ENCODE measurements around the gene EMX1.

Gene EMX1

GRCh38 chr2:72942881-72943418 lies 25.6 kb downstream of the EMX1 start:
- DNase-seq (ENCODE audit: low read depth, low spot score): no peak

DNA sequence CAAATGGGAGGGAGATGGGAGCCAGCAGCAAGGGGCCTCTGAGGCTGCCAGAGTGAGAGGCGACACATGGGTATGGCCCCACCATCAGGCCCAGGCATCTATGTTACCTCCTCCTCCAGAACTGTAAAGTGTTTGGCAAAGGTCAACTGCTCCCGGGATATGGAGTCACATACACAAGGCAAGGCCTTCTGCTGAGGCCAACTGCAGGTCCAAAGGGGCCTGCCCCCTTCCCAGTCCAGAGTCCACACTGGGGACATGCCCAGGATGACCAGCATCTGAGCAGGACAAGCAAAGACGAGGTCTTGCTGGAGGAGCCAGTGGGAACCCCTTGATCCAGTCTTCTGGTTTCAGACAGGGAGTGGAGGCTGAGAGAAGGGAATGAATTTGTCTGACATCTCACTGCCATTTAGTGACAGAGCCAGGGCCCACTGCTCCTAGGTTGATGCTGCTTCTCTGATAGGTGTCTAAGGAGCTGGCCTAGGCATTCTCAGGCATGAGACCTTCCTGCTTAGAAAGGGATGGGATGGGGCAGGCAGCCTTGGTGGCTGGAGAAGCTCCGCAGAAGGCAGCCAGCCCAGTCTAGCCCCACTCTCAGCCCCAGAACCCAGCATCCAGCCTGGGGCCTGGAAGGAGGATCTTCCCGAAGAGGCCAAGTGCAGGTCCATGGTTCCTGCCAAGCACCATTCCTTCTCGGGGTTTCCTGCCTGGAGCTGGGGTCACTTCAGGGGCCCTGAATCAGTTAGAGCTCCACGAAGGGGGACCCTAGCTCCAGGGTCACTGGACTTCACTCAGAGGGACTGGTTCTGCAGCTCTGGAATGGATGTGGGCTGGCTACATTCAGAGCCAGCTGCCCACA lies 26.4 kb downstream of the EMX1 start:
- DNase-seq (ENCODE audit: low read depth, low spot score): no peak

DNA sequence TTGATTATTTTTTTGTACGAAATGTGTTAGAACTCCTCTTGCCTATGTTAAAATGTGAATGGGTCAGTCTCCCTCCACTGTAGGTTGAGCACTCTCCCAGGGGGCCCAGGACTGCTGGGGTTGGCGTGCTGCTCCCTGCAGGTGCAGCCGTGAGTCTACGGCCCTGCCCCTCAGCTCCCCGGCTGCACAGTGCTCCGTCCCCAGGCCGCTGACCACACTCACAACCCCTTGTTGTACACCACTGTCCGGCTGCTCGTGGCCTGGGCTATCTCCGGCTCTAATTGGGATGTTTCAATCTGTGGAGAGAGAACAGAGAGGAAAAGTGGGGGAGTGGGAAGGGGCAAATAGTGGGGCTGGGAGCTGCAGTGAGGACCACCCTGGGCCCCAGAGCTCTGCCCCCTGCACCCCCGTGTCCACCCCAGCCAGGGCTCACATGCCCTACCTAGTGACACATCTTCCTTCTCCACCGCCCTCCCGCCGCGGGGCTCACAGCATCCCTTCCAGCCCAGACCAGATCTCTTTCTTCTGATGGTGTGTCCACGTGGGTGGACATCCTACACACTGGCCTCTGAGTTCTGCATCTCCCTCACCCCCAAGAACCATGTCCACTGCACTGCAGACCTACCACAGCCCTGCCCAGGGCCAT lies 27.6 kb downstream of the EMX1 start:
- DNase-seq (ENCODE audit: low read depth, low spot score): no peak

- no peak for DNase-seq (ENCODE audit: low read depth, low spot score)
Measured at GRCh38 chr2:72945450-72946019, 28.2 kb downstream of the EMX1 start.

DNA sequence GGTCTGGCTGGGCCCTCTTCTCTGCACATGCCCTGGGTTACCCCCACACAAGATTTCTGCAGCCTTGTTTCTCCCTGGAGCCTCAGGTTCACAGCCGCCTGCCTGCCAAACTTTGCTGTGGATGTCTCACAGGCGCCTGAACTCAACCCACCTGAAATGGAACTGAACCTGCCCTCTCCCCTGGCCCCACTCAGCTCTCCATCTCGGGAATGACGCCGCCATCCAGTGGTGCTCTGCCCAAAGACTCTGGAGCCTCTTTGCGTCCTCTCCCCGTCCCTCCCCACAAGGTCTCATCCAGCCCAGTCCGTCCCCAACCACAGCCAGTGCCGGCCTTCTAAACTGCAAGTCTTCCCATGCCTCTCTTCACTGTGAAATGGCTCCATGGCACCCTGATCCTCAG lies 29.1 kb downstream of the EMX1 start:
- no peak for DNase-seq (ENCODE audit: low read depth, low spot score)

GRCh38 chr2:72947952-72948830 lies 30.9 kb downstream of the EMX1 start:
- DNase-seq (ENCODE audit: low read depth, low spot score): no peak

GRCh38 chr2:72949045-72949444 lies 31.7 kb downstream of the EMX1 start:
- DNase-seq (ENCODE audit: low read depth, low spot score): no peak

DNA sequence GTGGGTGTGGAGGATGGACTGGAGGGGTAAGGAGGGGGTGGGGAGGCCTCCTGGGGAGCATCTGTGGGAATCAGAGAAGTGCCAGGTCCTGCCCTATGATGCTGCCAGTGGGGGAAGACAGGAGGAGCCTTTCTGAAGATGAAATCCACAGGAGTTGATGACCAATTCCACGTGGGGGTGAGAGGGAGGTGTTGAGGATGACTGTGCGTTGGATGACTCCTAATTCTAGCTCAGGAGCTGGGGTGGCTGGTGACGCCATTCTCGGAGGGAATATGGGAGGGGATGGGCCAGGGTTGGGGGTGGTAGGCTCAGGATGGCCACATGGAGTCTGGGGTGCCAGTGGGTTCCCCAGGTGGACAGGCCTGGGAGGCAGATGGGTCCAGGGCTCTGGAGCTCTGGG lies 32.3 kb downstream of the EMX1 start:
- DNase-seq (ENCODE audit: low read depth, low spot score): no peak

- no peak for DNase-seq (ENCODE audit: low read depth, low spot score)
Measured at GRCh38 chr2:72950558-72951255, 33.4 kb downstream of the EMX1 start.

DNA sequence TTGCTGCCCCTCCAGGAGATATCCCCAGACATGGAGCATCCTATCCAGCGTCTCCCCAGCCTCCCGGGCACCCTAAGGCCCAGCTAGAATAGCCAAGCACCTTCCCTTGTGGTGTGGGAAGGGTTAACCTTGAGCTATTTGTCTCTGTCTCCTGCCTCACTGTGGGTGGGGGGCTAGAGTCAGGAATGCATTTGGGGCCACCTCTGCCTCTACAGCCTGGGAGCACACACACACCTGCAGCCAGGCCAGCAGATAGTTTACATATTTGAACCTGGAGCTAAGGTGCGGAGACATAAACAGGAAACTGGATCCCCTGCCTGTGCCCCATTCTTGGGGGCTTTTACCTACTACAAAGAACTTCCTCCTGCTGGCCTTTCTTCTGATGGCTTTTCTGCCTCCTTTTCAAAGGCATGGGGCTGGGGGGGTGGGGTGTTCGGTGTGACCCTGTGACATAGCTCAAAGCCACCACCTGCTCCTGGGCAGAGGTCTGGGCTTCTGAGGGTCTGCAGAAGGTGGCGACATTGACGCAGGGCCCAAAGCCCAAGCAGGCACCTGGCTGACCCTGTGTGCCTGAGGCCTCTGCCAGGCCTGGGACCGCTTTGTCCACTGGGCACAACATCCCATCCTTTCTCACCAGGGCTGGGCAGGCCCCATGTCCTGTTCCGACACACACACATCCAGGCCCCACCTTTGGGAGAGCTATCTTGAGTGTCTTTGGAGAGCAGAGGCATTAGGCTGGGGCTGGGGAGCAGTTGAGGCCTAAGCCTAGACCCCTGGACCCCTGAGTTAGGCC lies 34.2 kb downstream of the EMX1 start:
- no peak for DNase-seq (ENCODE audit: low read depth, low spot score)

GRCh38 chr2:72952110-72952823 lies 34.9 kb downstream of the EMX1 start:
- DNase-seq (ENCODE audit: low read depth, low spot score): no peak

GRCh38 chr2:72952961-72953360 lies 35.6 kb downstream of the EMX1 start:
- DNase-seq (ENCODE audit: low read depth, low spot score): no peak

GRCh38 chr2:72953528-72953927 lies 36.2 kb downstream of the EMX1 start:
- DNase-seq (ENCODE audit: low read depth, low spot score): no peak

DNA sequence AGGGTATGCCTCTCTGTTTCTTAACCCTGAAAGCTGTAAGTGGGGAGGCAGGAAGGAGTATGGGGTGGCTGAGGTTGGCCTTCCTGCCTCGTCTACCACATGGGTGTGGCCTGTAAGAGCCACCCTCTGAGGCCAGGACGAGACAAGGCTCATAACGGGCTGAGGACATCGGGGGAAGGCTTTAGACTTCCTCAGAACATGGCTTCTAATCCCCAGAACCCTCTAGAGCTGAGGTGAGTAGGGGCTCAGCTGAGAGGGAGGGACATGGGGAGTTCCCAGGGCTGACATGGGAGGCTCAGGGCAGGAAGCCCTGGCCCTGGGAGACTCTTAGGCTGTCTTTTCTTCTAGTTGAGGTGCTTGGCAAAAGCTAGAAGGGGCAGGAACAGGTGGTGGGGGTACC lies 36.7 kb downstream of the EMX1 start:
- DNase-seq (ENCODE audit: low read depth, low spot score): no peak

DNA sequence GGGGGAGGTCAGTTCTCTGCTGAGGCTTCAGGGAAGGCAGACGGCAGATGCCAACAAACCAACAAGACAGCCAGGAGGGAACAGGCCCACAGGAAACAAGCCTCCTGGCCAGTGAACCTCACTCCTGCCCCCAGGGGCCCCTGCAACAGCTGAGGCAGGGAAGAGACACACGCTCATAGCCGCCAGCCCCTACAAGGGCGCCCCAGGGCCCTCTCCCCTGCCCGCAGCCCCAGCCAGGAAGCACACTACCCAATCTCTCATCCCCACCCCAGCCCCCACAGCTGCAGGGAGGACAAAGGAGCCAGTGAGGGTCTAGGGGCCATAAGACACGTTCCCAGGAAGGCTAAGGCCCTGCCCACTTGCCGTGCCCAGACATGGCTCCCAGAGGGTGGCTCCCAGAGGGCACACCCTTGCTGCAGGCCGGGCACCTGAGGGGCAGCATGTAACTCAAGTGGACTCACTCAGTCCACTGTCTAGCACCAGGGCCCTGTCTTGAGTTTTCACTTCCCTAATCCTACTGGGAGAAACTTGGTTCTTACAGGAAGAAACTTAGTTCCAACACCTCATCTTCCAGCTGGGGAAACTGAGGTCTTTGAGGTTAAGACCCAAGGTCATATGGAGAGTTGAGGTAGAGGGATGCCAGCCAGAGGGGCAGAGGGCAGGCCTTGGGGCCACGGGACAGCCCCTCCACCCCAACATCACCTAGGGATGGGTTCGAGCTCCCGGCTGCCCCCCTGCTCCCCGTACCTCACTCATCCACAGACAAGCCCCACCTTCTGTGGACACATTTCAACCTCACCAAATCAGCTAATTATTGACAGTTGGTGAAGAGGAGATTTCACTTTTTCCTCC lies 37.3 kb downstream of the EMX1 start:
- DNase-seq (ENCODE audit: low read depth, low spot score): no peak

DNA sequence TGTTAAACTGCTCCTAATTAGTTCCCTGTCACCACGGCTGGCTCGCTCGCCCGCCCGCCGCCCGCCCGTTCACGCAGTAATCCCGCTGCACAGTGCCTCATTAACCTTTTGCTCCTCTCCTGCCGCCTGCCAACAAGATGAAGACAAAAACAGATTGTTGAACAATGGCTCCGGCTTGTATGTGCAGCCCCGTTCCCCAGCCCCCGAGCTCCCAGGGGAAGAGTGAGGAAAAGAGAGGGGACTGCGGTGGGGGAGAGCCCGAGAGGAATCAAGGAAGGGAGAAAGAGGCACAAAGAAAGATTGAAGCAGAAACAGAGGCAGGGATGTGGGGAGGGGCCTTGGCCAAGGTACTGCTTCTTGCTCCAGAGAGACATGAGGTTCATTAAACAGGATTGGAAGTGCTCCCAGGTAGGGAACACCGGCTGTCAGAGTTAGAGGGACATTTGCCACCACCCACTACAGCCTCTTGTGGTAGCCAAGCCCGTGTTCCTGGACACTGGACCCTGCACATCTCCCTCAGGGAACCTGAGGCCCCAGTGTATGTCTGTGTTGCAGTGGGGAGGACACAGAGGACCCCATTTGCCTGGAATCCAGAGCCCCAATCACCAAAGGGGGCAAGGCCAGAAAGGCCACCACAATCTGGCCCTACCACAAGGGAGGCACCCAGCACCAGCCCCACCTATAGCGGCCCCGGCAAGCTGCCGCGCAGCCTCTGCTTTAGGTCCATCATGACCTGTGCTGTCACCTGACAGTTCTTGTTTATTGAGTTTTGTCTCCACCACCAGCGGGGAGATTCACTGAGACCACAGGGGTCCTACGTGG lies 38.1 kb downstream of the EMX1 start:
- DNase-seq (ENCODE audit: low read depth, low spot score): no peak

DNA sequence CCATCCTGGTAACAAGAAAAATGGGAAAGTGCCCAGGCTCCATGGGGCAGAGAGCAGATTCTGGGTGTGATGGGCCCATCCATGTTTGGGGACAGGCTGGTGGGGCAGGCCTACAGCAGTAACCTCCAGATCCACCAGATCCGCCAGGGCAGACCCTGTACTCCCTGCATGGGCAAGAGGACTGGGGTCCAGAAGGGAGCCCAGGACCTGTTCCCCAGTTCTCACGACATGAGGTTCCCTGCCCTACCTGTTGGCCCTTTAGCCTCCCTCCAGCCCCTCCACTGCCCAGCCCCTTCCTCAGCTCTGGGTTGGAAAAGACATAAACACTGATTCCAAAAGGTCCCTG lies 38.7 kb downstream of the EMX1 start:
- DNase-seq (ENCODE audit: low read depth, low spot score): no peak

DNA sequence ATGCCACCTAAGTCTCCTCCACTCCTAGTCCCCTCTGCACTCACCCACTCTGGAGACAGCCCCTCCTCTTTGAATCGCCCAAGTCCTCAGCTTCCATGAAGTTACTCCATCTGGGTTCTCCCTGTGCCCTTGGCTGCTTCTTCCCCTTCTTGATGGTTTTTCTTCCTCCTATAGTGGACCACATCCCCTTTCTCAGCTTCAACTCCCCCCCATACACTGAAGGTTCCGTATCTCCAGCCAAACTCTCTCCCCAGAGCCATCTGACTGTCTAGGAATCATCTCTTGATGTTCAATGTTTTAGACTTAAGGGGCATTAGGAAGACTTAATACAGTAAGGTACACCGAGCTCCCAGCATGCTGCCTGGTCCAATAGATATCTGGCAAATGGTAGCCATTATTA lies 39.6 kb downstream of the EMX1 start:
- no peak for DNase-seq (ENCODE audit: low read depth, low spot score)
